GM18507 (cell line): Measurements from ENCODE around the gene CISD1.
"Not testable (repeated sequence)": the region's sequence is repeated elsewhere in the genome, so short reads cannot be mapped to it uniquely, and the experiment has no call there.

ENCODE experiments used
- DNase-seq: peaks from one replicate; pipeline ENCODE4 v3.0.0; 2011; ENCODE audit warnings: low read depth; ENCODE audit not compliant: insufficient read length; ENCODE audit errors: extremely low spot score
- FAIRE-seq: peaks from 2 replicates; lab custom pipeline; 2011; peaks lifted over from hg19 to GRCh38; lab: Jason Lieb, UNC

CISD1 gene

GRCh38 chr10:58268946-58269781, at the start of gene CISD1:
Gene CISD1, plus strand, starts transcription at chr10:58269162. Its CDS starts 112 bp downstream, at chr10:58269274.
- DNase-seq (peak; percentile 90), FAIRE-seq (peak; percentile 98)

DNA sequence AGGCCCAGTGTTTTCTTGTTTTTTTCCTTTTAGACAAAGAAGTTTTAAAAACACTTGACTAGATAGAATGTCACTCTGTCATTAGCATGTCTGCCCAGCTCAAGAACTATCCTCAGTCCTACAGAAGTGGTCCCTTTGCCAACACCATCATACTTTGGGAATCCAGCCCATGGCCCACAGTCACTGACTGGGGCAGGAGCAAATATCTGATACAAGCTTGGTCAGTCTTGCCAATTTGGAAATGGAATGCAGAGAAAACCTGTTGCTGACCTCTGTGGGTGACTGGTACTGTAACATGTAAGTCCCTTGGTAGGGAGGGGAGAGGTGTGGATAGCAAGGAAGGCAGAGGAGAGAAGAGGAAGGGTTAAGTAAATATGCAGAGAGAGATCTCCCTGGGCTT, 49.1 kb upstream of the CISD1 start:
- FAIRE-seq, result no peak
- no peak for DNase-seq

- DNase-seq, result no peak
- FAIRE-seq, result no peak
These were observed 48.1 kb upstream of the CISD1 start for GRCh38 chr10:58220769-58221451.

GRCh38 chr10:58225654-58226053, 43.3 kb upstream of the CISD1 start:
- FAIRE-seq (no peak), DNase-seq (no peak)

DNA sequence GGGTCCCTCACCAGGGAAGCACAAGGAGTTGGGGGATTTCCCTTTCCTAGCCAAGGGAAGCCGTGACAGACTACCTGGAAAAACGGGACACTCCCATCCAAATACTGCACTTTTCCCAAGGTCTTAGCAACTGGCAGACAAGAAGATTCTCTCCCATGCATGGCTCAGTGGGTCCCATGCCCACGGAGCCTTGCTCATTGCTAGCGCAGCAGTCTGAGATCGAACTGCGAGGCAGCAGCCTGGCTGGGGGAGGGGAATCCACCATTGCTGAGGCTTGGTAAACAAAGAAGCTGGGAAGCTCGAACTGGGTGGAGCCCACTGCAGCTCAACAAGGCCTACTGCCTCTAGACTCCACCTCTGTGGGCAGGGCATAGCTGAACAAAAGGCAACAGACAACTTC, 39.1 kb upstream of the CISD1 start:
- not testable (repeated sequence) for FAIRE-seq, DNase-seq

GRCh38 chr10:58237014-58237834, 31.7 kb upstream of the CISD1 start:
- FAIRE-seq, result no peak

GRCh38 chr10:58239561-58240169, 29.3 kb upstream of the CISD1 start:
- FAIRE-seq, result peak; percentile 21
- DNase-seq, result no peak

More at GRCh38 chr10:58237014-58237834, 31.7 kb upstream of the CISD1 start:
- no peak for DNase-seq

GRCh38 chr10:58240531-58240930, 28.4 kb upstream of the CISD1 start:
- DNase-seq (no peak), FAIRE-seq (no peak)

- no peak for DNase-seq
- no peak for FAIRE-seq
These were observed 27.6 kb upstream of the CISD1 start for GRCh38 chr10:58241346-58241745.

DNA sequence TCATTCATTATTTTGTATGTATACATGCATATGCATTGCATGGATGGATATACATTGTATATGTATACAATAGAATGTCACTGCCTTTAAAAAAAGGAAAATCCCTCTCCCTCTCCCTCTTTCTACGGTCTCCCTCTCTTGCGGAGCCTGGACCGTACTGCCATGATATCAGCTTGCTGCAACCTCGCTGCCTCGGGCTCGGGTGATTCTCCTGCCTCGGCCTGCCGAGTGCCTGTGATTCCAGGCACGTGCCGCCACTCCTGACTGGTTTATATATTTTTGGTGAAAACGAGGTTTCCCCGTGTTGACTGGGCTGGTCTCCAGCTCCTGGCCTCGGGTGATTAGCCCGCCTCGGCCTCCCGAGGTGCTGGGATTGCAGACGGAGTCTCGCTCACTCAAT, 25.7 kb upstream of the CISD1 start:
- DNase-seq (no peak), FAIRE-seq (no peak)

DNA sequence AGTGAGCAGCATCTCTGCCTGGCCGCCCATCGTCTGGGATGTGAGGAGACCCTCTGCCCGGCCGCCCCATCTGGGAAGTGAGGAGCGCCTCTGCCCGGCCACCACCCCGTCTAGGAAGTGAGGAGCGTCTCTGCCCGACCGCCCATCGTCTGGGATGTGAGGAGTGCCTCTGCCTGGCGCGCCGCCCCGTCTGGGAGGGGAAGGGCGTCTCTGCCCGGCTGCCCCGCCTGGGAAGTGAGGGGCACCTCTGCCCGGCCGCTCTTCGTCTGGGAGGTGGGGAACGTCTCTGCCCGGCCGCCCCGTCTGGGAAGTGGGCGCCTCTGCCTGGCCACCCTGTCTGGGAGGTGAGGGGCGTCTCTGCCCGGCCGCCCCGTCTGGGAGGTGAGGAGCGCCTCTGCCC, 25.2 kb upstream of the CISD1 start:
- not testable (repeated sequence) for FAIRE-seq, DNase-seq

DNA sequence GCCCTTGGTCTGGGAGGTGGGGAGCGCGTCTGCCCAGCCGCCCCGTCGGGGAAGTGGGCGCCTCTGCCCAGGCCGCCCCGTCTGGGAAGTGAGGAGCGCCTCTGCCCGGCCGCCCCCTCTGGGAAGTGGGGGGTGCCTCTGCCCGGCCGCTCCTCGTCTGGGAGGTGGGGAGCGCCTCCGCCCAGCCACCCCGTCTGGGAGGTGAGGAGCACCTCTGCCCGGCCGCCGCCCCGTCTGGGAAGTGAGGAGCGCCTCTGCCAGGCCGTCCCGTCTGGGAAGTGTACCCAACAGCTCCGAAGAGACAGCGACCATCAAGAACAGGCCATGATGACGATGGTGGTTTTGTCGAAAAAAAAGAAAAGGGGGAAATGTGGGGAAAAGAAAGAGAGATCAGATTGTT, 24.7 kb upstream of the CISD1 start:
- FAIRE-seq, DNase-seq: not testable (repeated sequence)

GRCh38 chr10:58244666-58245065, 24.3 kb upstream of the CISD1 start:
- FAIRE-seq, DNase-seq: not testable (repeated sequence)

DNA sequence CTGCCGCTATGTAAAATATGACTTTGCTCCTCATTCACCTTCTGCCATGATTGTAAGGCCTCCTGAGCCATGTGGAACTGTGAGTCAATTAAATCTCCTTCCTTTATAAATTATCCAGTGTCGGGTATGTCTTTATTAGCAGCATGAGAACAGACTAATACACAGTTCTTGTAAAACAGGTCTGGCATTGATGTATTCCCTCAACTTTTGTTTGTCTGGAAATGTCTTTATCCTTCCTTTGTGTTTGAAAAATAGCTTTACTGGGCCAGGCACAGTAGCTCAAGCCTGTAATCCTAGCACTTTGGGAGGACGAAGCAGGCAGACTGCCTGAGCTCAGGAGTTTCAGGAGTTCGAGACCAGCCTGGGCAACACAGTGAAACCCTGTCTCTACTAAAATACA, 15.8 kb upstream of the CISD1 start:
- FAIRE-seq, result peak; percentile 21

DNA sequence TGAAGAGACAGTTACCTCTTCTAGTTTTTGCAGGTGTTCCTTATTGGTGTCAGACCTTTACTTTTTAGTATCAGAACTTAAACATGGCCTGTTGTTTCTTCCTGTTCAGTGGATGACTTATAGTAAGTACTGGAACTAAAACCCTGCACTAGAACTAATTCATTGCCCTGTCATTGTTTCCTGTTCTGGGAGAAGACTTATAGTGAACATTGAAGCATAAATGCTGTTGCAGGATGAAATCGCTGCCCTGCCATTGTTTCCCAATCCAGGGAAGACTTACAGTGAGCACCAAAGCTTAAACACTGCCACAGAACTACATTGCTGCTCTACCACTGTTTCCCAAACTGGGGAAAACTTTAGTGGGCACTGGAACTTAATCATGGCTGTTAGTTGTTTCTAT, 14.3 kb upstream of the CISD1 start:
- FAIRE-seq, result no peak
- no peak for DNase-seq

More for the DNA sequence above, 15.8 kb upstream of the CISD1 start:
- no peak for DNase-seq

GRCh38 chr10:58256013-58256780, 12.8 kb upstream of the CISD1 start:
- not testable (repeated sequence) for FAIRE-seq, DNase-seq

DNA sequence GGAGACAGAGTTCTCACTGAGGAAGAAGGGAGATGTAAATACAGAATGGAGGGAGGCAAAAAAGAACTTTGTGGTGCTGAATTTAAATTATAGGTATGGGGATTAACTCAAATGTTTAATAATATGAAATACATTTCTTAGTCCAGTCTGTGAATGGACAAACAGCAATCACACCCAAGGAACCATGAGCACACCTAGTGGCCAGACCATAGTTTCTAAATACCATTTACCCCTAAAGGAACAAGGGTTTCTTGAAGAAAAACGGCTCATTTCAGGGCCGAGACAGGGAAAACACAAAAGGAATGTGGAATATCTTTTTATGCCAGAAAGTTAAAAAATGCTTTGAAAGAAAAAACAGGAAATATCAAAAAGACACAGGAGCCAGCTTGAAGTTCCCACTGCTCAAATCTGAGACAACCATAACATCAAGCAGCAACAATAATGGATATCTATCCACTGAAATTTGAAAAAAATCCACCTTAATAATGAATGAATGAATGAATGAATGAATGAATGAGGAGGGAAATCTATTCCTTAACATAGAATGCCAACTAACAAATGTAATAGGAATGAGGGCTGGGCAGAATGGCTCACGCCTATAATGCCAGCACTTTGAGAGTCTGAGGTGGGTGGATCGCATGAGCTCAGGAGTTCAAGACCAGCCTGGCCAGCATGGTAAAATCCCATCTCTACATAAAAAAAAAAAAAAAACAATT, 9.8 kb upstream of the CISD1 start:
- FAIRE-seq (no peak), DNase-seq (no peak)

- no peak for FAIRE-seq
These were observed 8.6 kb upstream of the CISD1 start for GRCh38 chr10:58260334-58260733.

More at GRCh38 chr10:58260334-58260733, 8.6 kb upstream of the CISD1 start:
- no peak for DNase-seq
